H9 (cell line): ENCODE measurements around the gene HSPA12A. TPM values are rescaled to one million over a fixed set of nuclear protein-coding genes. Genes with fewer than 3 reads are reported as not detected.

Experiments used
- DNase-seq: peaks from one replicate; pipeline ENCODE4 v3.0.0-alpha.2; 2017
- H2AFZ ChIP-seq: one replicate; pipeline ENCODE4 v1.6.1; 2013; ENCODE audit warnings: mild to moderate bottlenecking, low read length, control low read depth, moderate library complexity
- H2AK5ac ChIP-seq: 2 replicates; pipeline ENCODE4 v1.6.1; 2013; ENCODE audit warnings: low read length, control low read depth, mixed read lengths; ENCODE audit not compliant: insufficient read length
- H2BK120ac ChIP-seq: one replicate; pipeline ENCODE4 v1.6.1; 2013; ENCODE audit warnings: low read depth, mild to moderate bottlenecking, low read length, control low read depth, inconsistent platforms; ENCODE audit not compliant: poor library complexity, severe bottlenecking
- H2BK12ac ChIP-seq: 2 replicates; pipeline ENCODE4 v1.6.1; 2013; ENCODE audit warnings: low read length, control low read depth, mixed read lengths, low read depth; ENCODE audit not compliant: insufficient read length
- H2BK15ac ChIP-seq: 2 replicates; pipeline ENCODE4 v1.6.1; 2013; ENCODE audit warnings: low read depth, low read length, control low read depth
- H2BK20ac ChIP-seq: one replicate; pipeline ENCODE4 v1.6.1; 2013; ENCODE audit warnings: low read depth, mild to moderate bottlenecking, low read length, control low read depth, inconsistent platforms; ENCODE audit not compliant: poor library complexity, severe bottlenecking
- H2BK5ac ChIP-seq: 2 replicates; pipeline ENCODE4 v1.6.1; 2013; ENCODE audit warnings: low read length, control low read depth, mixed read lengths; ENCODE audit not compliant: insufficient read length
- H3K14ac ChIP-seq: 2 replicates; pipeline ENCODE4 v1.6.1; 2013; ENCODE audit warnings: low read length, control low read depth; ENCODE audit not compliant: insufficient read depth
- H3K18ac ChIP-seq: 2 replicates; pipeline ENCODE4 v1.6.1; 2013; ENCODE audit warnings: low read depth, mild to moderate bottlenecking, mixed read lengths, low read length, control low read depth; ENCODE audit not compliant: insufficient read length
- H3K23ac ChIP-seq: 2 replicates; pipeline ENCODE4 v1.6.1; 2013; ENCODE audit warnings: low read length, control low read depth, mixed read lengths, low read depth; ENCODE audit not compliant: insufficient read length
- H3K23me2 ChIP-seq: 2 replicates; pipeline ENCODE4 v1.6.1; 2013; ENCODE audit warnings: low read depth, mild to moderate bottlenecking, mixed read lengths, low read length, control low read depth; ENCODE audit not compliant: insufficient read length, poor library complexity, severe bottlenecking
- H3K27ac ChIP-seq: 2 replicates; pipeline ENCODE4 v1.5.1; 2013; ENCODE audit warnings: low read length, control low read depth, mixed read lengths, low read depth; ENCODE audit not compliant: insufficient read length
- H3K27me3 ChIP-seq: 2 replicates; pipeline ENCODE4 v1.6.1; 2013; ENCODE audit warnings: low read length, control low read depth, inconsistent platforms; ENCODE audit not compliant: insufficient read depth
- H3K4ac ChIP-seq: 2 replicates; pipeline ENCODE4 v1.6.1; 2013; ENCODE audit warnings: low read depth, mild to moderate bottlenecking, control low read depth, inconsistent platforms, low read length, moderate library complexity
- H3K4me1 ChIP-seq: 2 replicates; pipeline ENCODE4 v1.6.1; 2013; ENCODE audit warnings: low read length, control low read depth, inconsistent platforms; ENCODE audit not compliant: insufficient read depth
- H3K4me2 ChIP-seq: 2 replicates; pipeline ENCODE4 v1.6.1; 2013; ENCODE audit warnings: low read length, control low read depth, mixed read lengths; ENCODE audit not compliant: insufficient read length, insufficient read depth
- H3K56ac ChIP-seq: 2 replicates; pipeline ENCODE4 v1.6.1; 2013; ENCODE audit warnings: low read depth, mild to moderate bottlenecking, mixed read lengths, low read length, control low read depth; ENCODE audit not compliant: insufficient read length
- H3K79me1 ChIP-seq: 2 replicates; pipeline ENCODE4 v1.6.1; 2013; ENCODE audit warnings: low read depth, mild to moderate bottlenecking, moderate library complexity, low read length, control low read depth, inconsistent platforms; ENCODE audit not compliant: insufficient read depth, poor library complexity, severe bottlenecking
- H3K79me2 ChIP-seq: 2 replicates; pipeline ENCODE4 v1.6.1; 2013; ENCODE audit warnings: low read length, control low read depth, inconsistent platforms; ENCODE audit not compliant: insufficient read depth
- H3K9ac ChIP-seq: 2 replicates; pipeline ENCODE4 v1.6.1; 2013; ENCODE audit warnings: low read length, control low read depth, mixed read lengths; ENCODE audit not compliant: insufficient read length; ENCODE audit errors: extremely low read depth
- H3K9me3 ChIP-seq: one replicate; pipeline ENCODE4 v1.6.1; 2013; ENCODE audit warnings: low read depth, low read length, inconsistent platforms; ENCODE audit not compliant: control insufficient read depth
- H3T11ph ChIP-seq: one replicate; pipeline ENCODE4 v1.6.1; 2013; ENCODE audit warnings: mild to moderate bottlenecking, low read length, control low read depth, inconsistent platforms
- H4K20me1 ChIP-seq: one replicate; pipeline ENCODE4 v1.6.1; 2013; ENCODE audit not compliant: control insufficient read depth, insufficient read length, insufficient read depth
- H4K5ac ChIP-seq: 2 replicates; pipeline ENCODE4 v1.6.1; 2013; ENCODE audit warnings: low read depth, mild to moderate bottlenecking, mixed read lengths, low read length, control low read depth; ENCODE audit not compliant: insufficient read length
- H4K8ac ChIP-seq: replicated peaks from 2 replicates; pipeline ENCODE4 v1.6.1; 2013; ENCODE audit warnings: low read length, control low read depth, mixed read lengths, low read depth; ENCODE audit not compliant: insufficient read length
- H4K91ac ChIP-seq: 2 replicates; pipeline ENCODE4 v1.6.1; 2013; ENCODE audit warnings: low read depth, mild to moderate bottlenecking, moderate library complexity, mixed read lengths, low read length, control low read depth; ENCODE audit not compliant: insufficient read length
- H3K27ac Mint-ChIP-seq, 3 experiments: 2 replicates in 2 of 3; 3 replicates in 1 of 3; pipeline ENCODE4 v1.8.0; 2020 to 2021; ENCODE audit warnings: mixed read lengths in 3 of 3, mild to moderate bottlenecking in 1 of 3, moderate library complexity in 1 of 3
- H3K27me3 Mint-ChIP-seq: 2 replicates; pipeline ENCODE4 v1.8.0; 2021; ENCODE audit warnings: low read depth, mild to moderate bottlenecking, moderate library complexity, mixed read lengths
- H3K36me3 Mint-ChIP-seq, 3 experiments: 2 replicates in 2 of 3; 3 replicates in 1 of 3; pipeline ENCODE4 v1.8.0; 2020 to 2021; ENCODE audit warnings: low read depth in 3 of 3, mixed read lengths in 3 of 3; ENCODE audit not compliant: insufficient read depth in 1 of 3
- H3K4me1 Mint-ChIP-seq, 2 experiments: 2 replicates each; pipeline ENCODE4 v1.8.0; 2020; ENCODE audit warnings: mixed read lengths in 2 of 2
- H3K4me3 Mint-ChIP-seq, 2 experiments: 2 replicates in 1 of 2; 3 replicates in 1 of 2; pipeline ENCODE4 v1.8.0; 2020 to 2021; ENCODE audit warnings: mild to moderate bottlenecking in 2 of 2, mixed read lengths in 2 of 2, moderate library complexity in 1 of 2
- H3K9me3 Mint-ChIP-seq, 2 experiments: 2 replicates in 1 of 2; 3 replicates in 1 of 2; pipeline ENCODE4 v1.8.0; 2020; ENCODE audit warnings: mild to moderate bottlenecking in 2 of 2, mixed read lengths in 2 of 2, moderate library complexity in 1 of 2
- WGBS: extraction: QIAGEN DNeasy Blood & Tissue Kit; methylation state at CpG from one replicate; pipeline ENCODE4 v1.1.7; 2013; ENCODE audit warnings: missing lambda C conversion rate, low lambda C conversion rate, mixed read lengths; ENCODE audit not compliant: insufficient read length; ENCODE audit errors: extremely low coverage; 5-methylcytosine and 5-hydroxymethylcytosine counted together
- total RNA-seq: library from RNA; stranded (reverse); gene quantifications from 2 replicates; pipeline ENCODE4 v1.2.1, GENCODE V29; 2021
- TF ChIP-seq, protein P1 (sequence below): fragments of 200-600 bp; sonication (generic); conservative IDR thresholded peaks from 3 replicates; pipeline ENCODE4 v1.8.0; 2021; ENCODE audit warnings: antibody characterized with exemption, mild to moderate bottlenecking

Gene HSPA12A
- total RNA-seq, 1 experiment from 2014 or later, result 3.2 TPM

DNA sequence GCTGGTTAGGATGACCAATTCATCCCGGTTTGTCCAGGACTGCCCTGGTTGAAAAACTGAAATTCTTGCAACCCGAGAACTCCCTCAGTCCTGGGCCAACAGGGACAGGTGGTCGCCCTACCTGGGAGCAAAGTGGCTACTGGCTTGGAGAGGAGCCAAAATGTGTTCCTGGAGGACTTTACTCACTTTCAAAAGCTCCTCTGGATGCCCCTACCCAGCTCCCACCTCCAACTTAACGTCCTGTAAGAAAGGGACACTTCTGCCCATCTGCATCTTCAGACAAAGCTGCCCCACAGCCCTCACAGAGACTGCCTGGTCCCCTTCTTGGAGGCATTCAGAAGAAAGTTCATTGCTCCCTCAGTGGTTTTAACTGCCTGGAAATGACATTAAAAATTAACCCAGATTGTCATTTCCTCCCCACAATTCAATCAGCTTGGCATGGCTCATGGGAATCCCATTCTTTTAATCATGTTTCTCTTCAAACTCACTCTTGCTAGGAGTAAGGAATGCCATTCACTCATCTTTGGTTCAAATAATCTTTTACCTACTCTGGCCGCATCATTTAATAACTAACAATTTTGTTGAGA lies 24.0 kb upstream of the HSPA12A start:
- Histone ChIP-seq H2BK12ac (no peak overlapping the region), H4K8ac (no peak overlapping the region), H3K4ac (no peak overlapping the region), H3K23ac (no peak overlapping the region), H2AFZ (no peak overlapping the region), H4K91ac (no peak overlapping the region), H3K23me2 (no peaks in the 10 kb centered on the region), H2BK120ac (no peak overlapping the region), H2BK15ac (no peak overlapping the region), H3K27me3 (no peaks in the 10 kb centered on the region), H4K5ac (no peak overlapping the region), H3T11ph (no peak overlapping the region), H2BK5ac (no peak overlapping the region), H2AK5ac (no peak overlapping the region), H3K27ac (no peak overlapping the region), H3K18ac (no peak overlapping the region), H3K56ac (no peak overlapping the region), H3K4me2 (no peak overlapping the region), H2BK20ac (no peak overlapping the region), H3K79me2 (no peaks in the 10 kb centered on the region), H3K9me3 (peaks cover 4% of the 10 kb centered on the region), H3K9ac (no peak overlapping the region), H3K79me1 (no peaks in the 10 kb centered on the region), H4K20me1 (no peaks in the 10 kb centered on the region), H3K4me1 (no peaks in the 10 kb centered on the region), H3K14ac (no peak overlapping the region)
- WGBS, result no CpG with 5 or more reads among the region's 5 CpGs
- TF ChIP-seq, protein P1, sequence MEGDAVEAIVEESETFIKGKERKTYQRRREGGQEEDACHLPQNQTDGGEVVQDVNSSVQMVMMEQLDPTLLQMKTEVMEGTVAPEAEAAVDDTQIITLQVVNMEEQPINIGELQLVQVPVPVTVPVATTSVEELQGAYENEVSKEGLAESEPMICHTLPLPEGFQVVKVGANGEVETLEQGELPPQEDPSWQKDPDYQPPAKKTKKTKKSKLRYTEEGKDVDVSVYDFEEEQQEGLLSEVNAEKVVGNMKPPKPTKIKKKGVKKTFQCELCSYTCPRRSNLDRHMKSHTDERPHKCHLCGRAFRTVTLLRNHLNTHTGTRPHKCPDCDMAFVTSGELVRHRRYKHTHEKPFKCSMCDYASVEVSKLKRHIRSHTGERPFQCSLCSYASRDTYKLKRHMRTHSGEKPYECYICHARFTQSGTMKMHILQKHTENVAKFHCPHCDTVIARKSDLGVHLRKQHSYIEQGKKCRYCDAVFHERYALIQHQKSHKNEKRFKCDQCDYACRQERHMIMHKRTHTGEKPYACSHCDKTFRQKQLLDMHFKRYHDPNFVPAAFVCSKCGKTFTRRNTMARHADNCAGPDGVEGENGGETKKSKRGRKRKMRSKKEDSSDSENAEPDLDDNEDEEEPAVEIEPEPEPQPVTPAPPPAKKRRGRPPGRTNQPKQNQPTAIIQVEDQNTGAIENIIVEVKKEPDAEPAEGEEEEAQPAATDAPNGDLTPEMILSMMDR, result no peak
- Mint-ChIP-seq H3K4me1 (peaks cover 2 to 21% of the 10 kb centered on the region in 2 experiments; a peak in 3 of 4 replicates), H3K4me3 (no peak overlapping the region), H3K36me3 (peaks cover 0 to 9% (median 0%) of the 10 kb centered on the region in 3 experiments; a peak in 3 of 7 replicates), H3K9me3 (peaks cover 7 to 12% of the 10 kb centered on the region in 2 experiments), H3K27me3 (peaks cover 23% of the 10 kb centered on the region), H3K27ac (peak overlapping the region in 1 of 3 experiments; percentile 75; a peak in 1 of 7 replicates)
- DNase-seq, result no peak
